Measurements from ENCODE around the gene AKAP1.
A peak's percentile ranks its signal among the peaks of the same experiment; 100 is the strongest.

Gene AKAP1

DNA sequence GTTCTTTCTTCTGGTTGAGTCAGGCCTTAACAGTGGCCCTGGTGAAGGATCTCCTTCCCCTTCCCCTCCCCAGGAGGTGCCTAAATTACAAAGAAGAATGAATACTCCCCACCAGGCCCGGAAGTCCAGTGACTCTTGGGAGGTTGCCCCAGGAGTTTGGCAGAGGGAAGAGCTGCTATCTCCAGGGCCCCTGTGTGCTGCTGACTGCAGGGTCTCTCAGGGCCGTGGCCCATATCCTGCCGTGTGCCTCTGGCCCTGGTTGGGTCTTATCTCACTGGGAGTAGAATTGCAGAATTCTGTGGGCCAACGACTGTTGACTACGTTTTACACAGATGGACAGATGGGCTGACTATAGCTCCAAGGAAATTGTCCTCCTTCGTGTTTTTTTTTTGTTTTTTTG lies 28.0 kb downstream of the AKAP1 start:
- in situ Hi-C loops (cut with HindIII; ENCODE audit: low sequenced_read_pairs): no loop called here
- no peak for TF ChIP-seq CTCF (IDR thresholded peaks at IDR 0.05; ENCODE audit: low read depth, low read length, missing control alignments)
- no peak overlapping the region for H3K4me3 ChIP-seq (ENCODE audit: low read depth, low read length)
- no peak for DNase-seq (ENCODE audit: low read depth)

DNA sequence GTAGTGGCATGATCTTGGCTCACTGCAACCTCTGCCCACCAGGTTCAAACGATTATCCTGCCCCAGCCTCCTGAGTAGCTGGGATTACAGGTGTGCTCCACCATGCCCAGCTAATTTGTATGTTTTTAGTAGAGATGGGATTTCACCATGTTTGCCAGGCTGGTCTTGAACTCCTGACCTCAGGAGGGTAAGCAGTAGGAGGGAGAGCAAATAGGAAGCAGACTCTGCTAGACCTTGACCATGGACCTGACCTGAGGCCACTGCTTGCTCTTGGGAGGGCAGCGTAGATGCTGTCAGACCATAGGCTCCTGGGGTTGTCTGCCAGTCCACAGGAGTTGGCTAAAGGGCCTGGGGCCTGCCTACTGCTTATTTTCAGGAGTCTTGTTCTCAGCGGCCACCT lies 28.6 kb downstream of the AKAP1 start:
- in situ Hi-C loops (cut with HindIII; ENCODE audit: low sequenced_read_pairs): no loop called here
- H3K4me3 ChIP-seq (ENCODE audit: low read depth, low read length): no peak overlapping the region
- no peak for DNase-seq (ENCODE audit: low read depth)
- TF ChIP-seq CTCF (IDR thresholded peaks at IDR 0.05; ENCODE audit: low read depth, low read length, missing control alignments): no peak

DNA sequence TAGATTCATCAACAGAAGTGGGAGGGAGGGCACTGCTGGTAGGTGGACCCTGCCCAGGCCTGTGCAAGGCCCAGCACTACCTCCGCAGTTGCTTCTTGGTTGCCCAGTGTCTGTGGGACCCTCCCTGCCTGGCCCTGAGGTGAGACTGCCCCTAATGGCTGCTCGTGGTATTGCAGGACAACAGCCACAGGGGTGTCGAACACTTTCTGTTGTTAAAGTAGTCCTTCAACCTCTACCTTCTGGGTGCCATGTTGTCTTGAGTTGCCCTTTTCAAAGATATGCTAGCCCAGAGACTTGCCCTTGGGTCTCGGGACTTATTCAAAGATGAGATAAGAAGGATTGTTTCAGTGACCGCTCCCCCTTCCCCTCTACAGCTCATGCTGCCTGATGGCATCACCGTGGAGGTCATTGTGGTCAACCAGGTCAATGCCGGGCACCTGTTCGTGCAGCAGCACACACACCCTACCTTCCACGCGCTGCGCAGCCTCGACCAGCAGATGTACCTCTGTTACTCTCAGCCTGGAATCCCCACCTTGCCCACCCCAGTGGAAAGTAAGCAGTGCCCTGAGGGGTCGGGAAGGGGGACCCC lies 29.1 kb downstream of the AKAP1 start:
- peak; percentile 88 for TF ChIP-seq CTCF (IDR thresholded peaks at IDR 0.05; ENCODE audit: low read depth, low read length, missing control alignments)
- H3K4me3 ChIP-seq (ENCODE audit: low read depth, low read length): no peak overlapping the region
- DNase-seq (ENCODE audit: low read depth): no peak
- in situ Hi-C loops (cut with HindIII; ENCODE audit: low sequenced_read_pairs): no loop called here

DNA sequence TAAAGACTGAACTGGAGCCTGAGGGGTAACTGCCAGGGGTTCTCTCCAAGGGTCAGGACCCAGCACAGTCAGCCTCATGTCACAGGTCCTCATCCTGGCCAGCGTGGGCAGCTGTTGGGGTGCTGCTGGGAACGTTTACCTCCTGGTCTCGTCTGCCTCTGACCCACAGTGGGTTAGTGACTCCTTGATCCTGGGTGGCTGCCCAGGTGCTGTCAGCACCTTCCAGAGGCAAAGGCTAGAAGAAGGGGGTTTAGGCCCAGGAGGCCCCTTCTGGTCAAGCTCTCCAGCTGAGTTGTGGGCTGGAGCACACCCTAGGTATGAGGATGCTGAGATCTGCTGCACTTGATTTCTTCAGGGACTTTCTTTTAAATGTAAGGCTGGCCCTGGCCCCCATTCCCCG lies 30.3 kb downstream of the AKAP1 start:
- in situ Hi-C loops (cut with HindIII; ENCODE audit: low sequenced_read_pairs): no loop called here
- H3K4me3 ChIP-seq (ENCODE audit: low read depth, low read length): no peak overlapping the region
- no peak for DNase-seq (ENCODE audit: low read depth)
- no peak for TF ChIP-seq CTCF (IDR thresholded peaks at IDR 0.05; ENCODE audit: low read depth, low read length, missing control alignments)

DNA sequence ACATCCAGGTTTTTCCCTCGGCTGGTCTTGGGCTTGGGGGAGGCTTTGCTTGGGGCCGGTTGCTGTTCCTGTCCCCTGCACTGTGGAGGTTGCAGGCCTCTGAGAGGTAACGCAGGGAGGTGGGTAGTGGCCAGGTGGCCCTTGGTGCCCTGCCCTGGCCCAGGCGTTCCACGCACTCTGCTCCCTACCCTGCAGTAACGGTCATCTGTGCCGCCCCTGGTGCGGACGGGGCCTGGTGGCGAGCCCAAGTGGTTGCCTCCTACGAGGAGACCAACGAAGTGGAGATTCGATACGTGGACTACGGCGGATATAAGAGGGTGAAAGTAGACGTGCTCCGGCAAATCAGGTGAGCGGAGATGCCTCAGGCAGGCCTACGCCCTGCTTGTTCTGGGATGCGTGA lies 30.9 kb downstream of the AKAP1 start:
- in situ Hi-C loops (cut with HindIII; ENCODE audit: low sequenced_read_pairs): no loop called here
- TF ChIP-seq CTCF (IDR thresholded peaks at IDR 0.05; ENCODE audit: low read depth, low read length, missing control alignments): no peak
- no peak overlapping the region for H3K4me3 ChIP-seq (ENCODE audit: low read depth, low read length)
- no peak for DNase-seq (ENCODE audit: low read depth)

- TF ChIP-seq CTCF (IDR thresholded peaks at IDR 0.05; ENCODE audit: low read depth, low read length, missing control alignments): no peak
- in situ Hi-C loops (cut with HindIII; ENCODE audit: low sequenced_read_pairs): no loop called here
- no peak overlapping the region for H3K4me3 ChIP-seq (ENCODE audit: low read depth, low read length)
- no peak for DNase-seq (ENCODE audit: low read depth)
Measured at GRCh38 chr17:57117798-57118197, 32.8 kb downstream of the AKAP1 start.

All from astrocyte of the cerebellum (primary cell).